ENCODE results near the gene CLDND2. TPM values are rescaled to one million over a fixed set of nuclear protein-coding genes. Genes with fewer than 3 reads are reported as not detected.

Gene CLDND2
- total RNA-seq, 1 donor from 2014 or later, result 1.7 TPM

- no peak for DNase-seq (ENCODE audit: low spot score)
Observed at GRCh38 chr19:51354742-51355148, 14.1 kb downstream of the CLDND2 start.

- DNase-seq (ENCODE audit: low spot score), result no peak
Observed at GRCh38 chr19:51354103-51354741, 14.6 kb downstream of the CLDND2 start.

- no peak for DNase-seq (ENCODE audit: low spot score)
Observed at GRCh38 chr19:51352783-51353360, 15.9 kb downstream of the CLDND2 start.

GRCh38 chr19:51351266-51351990 lies 17.4 kb downstream of the CLDND2 start:
- no peak for DNase-seq (ENCODE audit: low spot score)

- no peak for DNase-seq (ENCODE audit: low spot score)
Observed at GRCh38 chr19:51347209-51347928, 21.4 kb downstream of the CLDND2 start.

- no peak for DNase-seq (ENCODE audit: low spot score)
Observed at GRCh38 chr19:51346742-51347141, 22.1 kb downstream of the CLDND2 start.

GRCh38 chr19:51345076-51345620 lies 23.7 kb downstream of the CLDND2 start:
- DNase-seq (ENCODE audit: low spot score), result no peak

GRCh38 chr19:51342631-51343569 lies 25.9 kb downstream of the CLDND2 start:
- no peak for DNase-seq (ENCODE audit: low spot score)

GRCh38 chr19:51341976-51342580 lies 26.7 kb downstream of the CLDND2 start, which contains the start of gene VSIG10L:
Gene VSIG10L (minus strand): TSS chr19:51342139. CDS start chr19:51342124, 15 bp downstream.
- DNase-seq (ENCODE audit: low spot score), result no peak

- no peak for DNase-seq (ENCODE audit: low spot score)
Observed at GRCh38 chr19:51341066-51341465, 27.7 kb downstream of the CLDND2 start.

GRCh38 chr19:51339687-51340656 lies 28.8 kb downstream of the CLDND2 start:
- DNase-seq (ENCODE audit: low spot score), result peak; percentile 99

- DNase-seq (ENCODE audit: low spot score), result no peak
Observed at GRCh38 chr19:51339313-51339686, 29.5 kb downstream of the CLDND2 start.

GRCh38 chr19:51338563-51339312 lies 30.1 kb downstream of the CLDND2 start:
- peak; percentile 86 for DNase-seq (ENCODE audit: low spot score)

GRCh38 chr19:51337861-51338562 lies 30.8 kb downstream of the CLDND2 start:
- no peak for DNase-seq (ENCODE audit: low spot score)

- no peak for DNase-seq (ENCODE audit: low spot score)
Observed at GRCh38 chr19:51337141-51337860, 31.5 kb downstream of the CLDND2 start.

GRCh38 chr19:51333836-51334460 lies 34.9 kb downstream of the CLDND2 start:
- DNase-seq (ENCODE audit: low spot score), result no peak

- DNase-seq (ENCODE audit: low spot score), result no peak
Observed at GRCh38 chr19:51331716-51332115, 37.1 kb downstream of the CLDND2 start.

All from ureter (tissue), 1 donor.